Measurements from ENCODE around the gene ITGB5. TPM values are rescaled to one million over a fixed set of nuclear protein-coding genes. Genes with fewer than 3 reads are reported as not detected.
"Not testable (repeated sequence)": the region's sequence is repeated elsewhere in the genome, so short reads cannot be mapped to it uniquely, and the experiment has no call there.

Gene ITGB5
- total RNA-seq, 1 experiment from 2014 or later = 85.3 TPM

DNA sequence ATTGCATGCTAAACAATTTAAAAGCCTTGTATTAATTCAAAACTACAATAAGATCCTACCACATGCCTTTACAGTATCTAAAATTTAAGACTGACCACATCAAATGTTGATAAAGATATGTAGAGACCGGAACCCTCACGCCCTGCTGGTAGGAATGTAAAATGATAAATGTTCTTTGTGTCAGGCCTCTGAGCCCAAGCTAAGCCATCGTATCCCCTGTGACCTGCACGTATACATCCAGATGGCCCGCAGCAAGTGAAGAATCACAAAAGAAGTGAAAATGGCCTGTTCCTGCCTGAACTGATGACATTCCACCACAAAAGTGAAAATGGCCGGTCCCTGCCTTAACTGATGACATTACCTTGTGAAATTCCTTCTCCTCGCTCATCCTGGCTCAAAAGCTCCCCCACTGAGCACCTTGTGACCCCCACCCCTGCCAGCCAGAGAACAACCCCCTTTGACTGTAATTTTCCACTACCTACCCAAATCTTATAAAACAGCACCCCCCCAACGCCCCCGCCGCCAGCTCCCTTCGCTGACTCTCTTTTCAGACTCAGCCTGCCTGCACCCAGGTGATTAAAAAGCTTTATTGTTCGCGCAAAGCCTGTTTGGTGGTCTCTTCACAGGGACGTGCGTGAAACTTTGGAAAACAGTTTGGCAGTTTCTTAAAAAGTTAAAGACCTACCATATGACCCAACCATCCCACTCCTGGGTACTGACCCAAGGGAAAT lies 59.5 kb downstream of the ITGB5 start:
- H3K27ac ChIP-seq; H3K27me3 ChIP-seq; H3K4me3 ChIP-seq; H3K9me3 ChIP-seq (replicated peaks); H3K4me1 ChIP-seq: not testable (repeated sequence)
- H3K36me3 ChIP-seq = peaks cover 31% of the 10 kb centered on the region
- peak in 1 of 2 experiments; percentile 26 for DNase-seq

DNA sequence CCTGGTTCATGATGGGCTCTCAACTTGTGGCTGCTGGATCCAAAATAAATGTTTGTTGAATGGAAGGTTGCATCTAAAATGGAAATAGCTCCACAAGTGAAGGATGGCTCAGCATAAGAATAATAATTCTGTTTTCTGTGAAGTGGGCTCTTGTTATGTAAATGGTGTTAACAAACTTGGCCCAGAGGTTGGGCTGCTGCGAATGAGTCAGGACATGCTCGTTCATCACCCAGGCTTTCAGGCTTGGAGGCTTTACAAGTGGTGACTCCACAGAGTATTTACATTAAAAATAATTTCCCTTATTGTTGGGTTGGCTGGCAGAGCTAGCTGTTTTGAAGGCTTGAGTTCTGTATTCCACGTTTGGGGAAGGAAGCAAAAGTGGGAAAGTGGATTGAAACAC lies 60.5 kb downstream of the ITGB5 start:
- Histone ChIP-seq H3K27ac (no peak overlapping the region), H3K36me3 (peaks cover 29% of the 10 kb centered on the region), H3K9me3 (replicated peaks) (0 out of 2 replicates have a peak, but pooled peaks cover 2% of the 10 kb centered on the region), H3K4me1 (peaks cover 7% of the 10 kb centered on the region; the same call in 1 of the 2 replicates), H3K4me3 (no peak overlapping the region), H3K27me3 (no peaks in the 10 kb centered on the region)
- DNase-seq = no peak

DNA sequence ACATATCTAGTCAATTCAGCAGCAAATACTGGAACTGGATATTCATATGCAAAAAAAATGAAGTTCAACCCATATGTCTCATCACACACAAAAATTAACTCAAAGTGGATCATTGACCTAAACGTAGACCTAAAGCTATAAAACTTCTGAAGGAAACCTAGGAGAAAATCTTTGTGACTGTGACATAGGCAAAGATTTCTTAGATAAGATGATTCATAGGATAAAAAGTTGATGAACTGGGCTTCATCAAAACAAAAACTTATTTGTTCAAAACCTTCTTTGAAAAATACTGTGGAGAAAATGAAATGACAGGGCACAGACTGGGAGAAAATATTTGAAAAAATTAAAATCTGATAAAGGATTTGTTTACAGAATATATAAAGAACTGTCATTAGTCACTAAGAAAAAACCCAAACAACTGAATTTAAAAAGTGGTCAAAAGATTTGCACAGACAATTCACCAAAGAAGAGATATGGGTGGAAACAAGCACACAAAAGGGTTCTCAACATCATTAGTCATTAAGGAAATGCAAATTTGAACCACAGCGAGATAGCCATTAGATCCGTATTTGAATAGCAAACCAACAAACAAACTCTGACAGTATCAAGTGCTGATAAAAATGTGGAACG lies 62.8 kb downstream of the ITGB5 start:
- Histone ChIP-seq H3K27ac (no peak overlapping the region), H3K9me3 (replicated peaks) (0 out of 2 replicates have a peak, but pooled peaks cover 2% of the 10 kb centered on the region), H3K4me1 (peaks cover 10% of the 10 kb centered on the region), H3K4me3 (no peak overlapping the region), H3K27me3 (no peaks in the 10 kb centered on the region), H3K36me3 (peaks cover 23% of the 10 kb centered on the region)
- DNase-seq = no peak

DNA sequence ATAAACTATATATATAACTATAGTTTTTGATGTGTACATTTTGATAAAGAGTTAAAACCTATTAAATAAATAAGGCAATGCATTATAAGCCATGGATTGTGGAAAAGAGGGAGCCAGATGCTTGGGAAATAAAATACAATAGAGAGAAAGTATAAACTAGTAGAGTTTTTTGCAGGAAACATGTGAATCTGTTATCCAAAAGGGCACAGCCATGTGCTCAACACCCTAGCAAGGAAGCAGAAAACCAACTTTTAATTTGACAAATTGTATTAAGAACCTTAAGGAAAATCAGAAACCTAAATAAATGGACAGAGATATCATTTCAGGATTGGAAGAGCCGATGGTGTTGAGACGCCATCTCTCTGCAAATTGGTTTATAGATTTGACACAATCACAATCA lies 63.5 kb downstream of the ITGB5 start:
- H3K27ac ChIP-seq = no peak overlapping the region
- no peak for DNase-seq
- H3K36me3 ChIP-seq = peaks cover 23% of the 10 kb centered on the region
- H3K4me1 ChIP-seq = peaks cover 16% of the 10 kb centered on the region
- H3K9me3 ChIP-seq (replicated peaks) = 0 out of 2 replicates have a peak, but pooled peaks cover 2% of the 10 kb centered on the region
- no peaks in the 10 kb centered on the region for H3K27me3 ChIP-seq
- no peak overlapping the region for H3K4me3 ChIP-seq

DNA sequence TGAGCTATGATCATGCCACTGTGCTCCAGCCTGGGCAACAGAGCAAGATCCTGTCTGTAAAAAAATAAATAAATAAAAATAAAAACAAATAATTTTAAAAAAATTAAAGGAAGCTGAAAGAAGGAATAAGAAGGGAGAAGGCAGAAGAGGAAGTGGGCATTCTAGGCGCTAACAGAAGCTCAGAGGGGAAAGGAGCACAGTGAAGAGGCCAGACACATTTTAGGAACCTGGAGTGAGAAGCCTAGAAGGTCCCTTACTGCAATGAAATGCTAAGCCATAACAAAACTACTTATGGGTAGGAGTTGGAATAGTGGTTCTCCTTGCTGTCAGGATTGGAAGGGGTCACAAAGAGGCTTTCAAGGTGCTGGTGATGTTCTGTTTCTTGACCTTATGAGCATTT lies 64.0 kb downstream of the ITGB5 start:
- DNase-seq = no peak
- Histone ChIP-seq H3K4me1 (peaks cover 20% of the 10 kb centered on the region), H3K27me3 (no peaks in the 10 kb centered on the region), H3K36me3 (peaks cover 21% of the 10 kb centered on the region), H3K27ac (no peak overlapping the region), H3K4me3 (no peak overlapping the region), H3K9me3 (replicated peaks) (0 out of 2 replicates have a peak, but pooled peaks cover 2% of the 10 kb centered on the region)

DNA sequence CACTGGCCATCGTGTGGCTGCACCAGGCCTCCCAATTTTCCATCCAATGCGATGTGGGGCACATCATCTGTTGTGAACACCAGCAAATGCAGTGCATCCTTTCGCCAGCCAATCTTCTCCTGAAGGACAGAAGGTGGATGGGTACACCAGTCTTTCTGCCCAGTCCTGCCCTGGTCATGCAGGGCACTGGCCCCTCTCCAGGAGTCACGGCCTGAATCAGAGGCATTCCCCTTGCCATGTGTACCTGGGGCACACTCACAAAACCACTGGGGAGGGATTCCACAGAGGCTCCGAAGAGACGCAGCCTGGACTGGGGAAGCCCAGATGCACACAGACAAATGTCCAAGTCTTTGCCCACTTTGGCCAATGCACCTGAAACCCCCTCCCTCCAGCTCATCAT lies 65.8 kb downstream of the ITGB5 start:
- Histone ChIP-seq H3K36me3 (peaks cover 14% of the 10 kb centered on the region), H3K4me3 (no peak overlapping the region), H3K4me1 (peaks cover 20% of the 10 kb centered on the region), H3K27me3 (no peaks in the 10 kb centered on the region), H3K27ac (no peak overlapping the region), H3K9me3 (replicated peaks) (0 out of 2 replicates have a peak, but pooled peaks cover 2% of the 10 kb centered on the region)
- no peak for DNase-seq

DNA sequence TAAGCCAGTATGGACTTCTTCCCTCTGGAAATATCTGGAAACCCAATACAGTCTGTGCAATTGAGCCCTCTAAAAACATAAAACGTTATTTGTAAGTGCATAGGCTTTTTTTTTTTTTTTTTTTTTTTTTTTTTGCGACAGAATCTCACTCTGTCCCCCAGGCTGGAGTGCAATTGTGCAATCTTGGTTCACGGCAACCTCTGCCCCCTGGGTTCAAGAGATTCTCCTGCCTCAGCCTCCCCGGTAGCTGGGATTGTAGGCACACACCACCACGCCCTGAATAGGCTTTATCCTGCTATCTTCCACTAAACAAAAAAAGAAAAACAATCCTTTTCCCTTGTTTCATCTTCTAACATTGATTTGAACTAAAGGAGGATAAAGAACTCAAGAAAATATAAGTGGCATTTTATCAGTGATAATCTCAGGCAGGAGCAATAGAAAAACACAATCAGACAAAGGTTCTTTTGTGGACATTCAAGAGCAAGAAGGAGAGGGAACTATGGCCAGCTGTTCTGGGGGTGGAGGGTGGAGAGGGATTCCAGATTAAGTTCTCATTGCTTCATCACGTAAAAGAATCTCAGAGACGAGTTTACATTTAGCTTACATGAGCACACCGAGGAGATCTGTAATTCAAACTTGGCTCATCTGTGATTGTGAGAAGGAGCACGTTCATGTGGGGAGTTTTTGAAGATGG lies 68.6 kb downstream of the ITGB5 start:
- DNase-seq = peak; percentile 78 to 90
- H3K27me3 ChIP-seq = no peaks in the 10 kb centered on the region
- peaks cover 9% of the 10 kb centered on the region; the same call in 1 of the 2 replicates for H3K36me3 ChIP-seq
- H3K4me3 ChIP-seq = peak overlapping the region; percentile 3; the same call in 1 of the 2 replicates
- peaks cover 23% of the 10 kb centered on the region for H3K4me1 ChIP-seq
- H3K27ac ChIP-seq = peak overlapping the region; percentile 84
- no peaks in the 10 kb centered on the region for H3K9me3 ChIP-seq (replicated peaks)

DNA sequence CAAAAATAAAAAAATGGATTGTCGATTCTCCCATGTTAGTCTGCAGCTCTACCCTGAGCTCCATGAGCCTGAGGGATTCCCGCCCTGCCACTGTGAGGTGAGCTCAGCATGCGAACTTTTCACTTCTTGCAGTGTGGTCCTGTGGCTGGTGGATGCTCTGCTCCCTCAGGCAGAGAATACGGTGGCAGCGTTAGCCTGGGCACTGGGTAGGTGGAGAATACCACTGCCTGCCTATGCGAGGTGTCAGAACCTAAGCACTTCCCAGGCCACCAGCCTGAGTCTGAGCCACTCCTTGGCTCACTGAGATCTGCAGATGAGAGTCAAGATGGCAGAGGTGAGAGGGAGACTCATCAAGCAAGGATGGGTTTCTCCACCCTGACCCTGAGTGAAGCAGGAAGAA lies 70.1 kb downstream of the ITGB5 start:
- Histone ChIP-seq H3K4me3 (no peak overlapping the region), H3K36me3 (peaks cover 7% of the 10 kb centered on the region; the same call in 1 of the 2 replicates), H3K4me1 (peaks cover 36% of the 10 kb centered on the region), H3K9me3 (replicated peaks) (no peaks in the 10 kb centered on the region), H3K27ac (no peak overlapping the region), H3K27me3 (no peaks in the 10 kb centered on the region)
- no peak for DNase-seq

DNA sequence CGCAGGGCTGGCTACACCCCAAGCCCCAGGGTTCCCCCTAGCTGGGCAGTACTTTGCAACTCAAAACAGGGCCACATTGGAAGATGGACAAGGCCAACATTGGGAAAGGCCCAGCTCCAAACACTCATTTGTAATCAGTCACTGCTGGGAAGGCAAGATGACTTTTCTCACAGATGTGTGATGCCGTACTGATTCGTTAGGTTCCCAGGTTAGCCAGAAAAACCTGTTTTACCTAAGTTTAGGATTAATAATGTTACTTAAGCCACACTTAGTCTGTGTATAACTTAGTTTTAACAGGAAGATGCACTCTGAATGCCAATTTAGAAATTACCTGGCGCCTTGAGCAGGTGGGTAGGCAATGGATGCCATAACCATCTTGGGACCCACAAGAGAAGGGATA lies 71.0 kb downstream of the ITGB5 start:
- H3K4me3 ChIP-seq = no peak overlapping the region
- H3K36me3 ChIP-seq = peaks cover 7% of the 10 kb centered on the region; the same call in 1 of the 2 replicates
- H3K27me3 ChIP-seq = no peaks in the 10 kb centered on the region
- H3K4me1 ChIP-seq = peaks cover 43% of the 10 kb centered on the region
- no peak overlapping the region for H3K27ac ChIP-seq
- no peak for DNase-seq
- H3K9me3 ChIP-seq (replicated peaks) = no peaks in the 10 kb centered on the region

DNA sequence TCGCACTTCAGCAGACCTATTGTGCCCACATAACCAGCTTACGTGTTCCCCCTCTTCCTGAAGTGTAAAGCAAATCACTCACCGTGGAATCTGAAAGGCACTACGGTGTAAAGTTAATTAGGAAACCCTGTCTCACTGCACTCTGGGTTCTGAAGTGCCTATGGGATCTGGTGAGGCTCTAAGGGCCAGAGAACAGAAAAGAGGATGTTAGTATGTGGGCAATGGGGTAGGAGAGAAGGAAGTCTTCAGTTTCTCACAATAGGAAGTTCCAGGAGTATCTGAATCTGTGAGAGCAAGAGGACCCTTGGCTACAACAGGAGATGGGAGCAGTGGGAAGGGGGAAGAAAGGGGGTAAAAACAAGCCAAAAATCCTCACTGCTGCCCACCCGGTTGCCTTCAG lies 71.4 kb downstream of the ITGB5 start:
- Histone ChIP-seq H3K36me3 (peaks cover 7% of the 10 kb centered on the region; the same call in 1 of the 2 replicates), H3K4me3 (no peak overlapping the region), H3K9me3 (replicated peaks) (no peaks in the 10 kb centered on the region), H3K27ac (no peak overlapping the region), H3K4me1 (peaks cover 43% of the 10 kb centered on the region), H3K27me3 (no peaks in the 10 kb centered on the region)
- no peak for DNase-seq

DNA sequence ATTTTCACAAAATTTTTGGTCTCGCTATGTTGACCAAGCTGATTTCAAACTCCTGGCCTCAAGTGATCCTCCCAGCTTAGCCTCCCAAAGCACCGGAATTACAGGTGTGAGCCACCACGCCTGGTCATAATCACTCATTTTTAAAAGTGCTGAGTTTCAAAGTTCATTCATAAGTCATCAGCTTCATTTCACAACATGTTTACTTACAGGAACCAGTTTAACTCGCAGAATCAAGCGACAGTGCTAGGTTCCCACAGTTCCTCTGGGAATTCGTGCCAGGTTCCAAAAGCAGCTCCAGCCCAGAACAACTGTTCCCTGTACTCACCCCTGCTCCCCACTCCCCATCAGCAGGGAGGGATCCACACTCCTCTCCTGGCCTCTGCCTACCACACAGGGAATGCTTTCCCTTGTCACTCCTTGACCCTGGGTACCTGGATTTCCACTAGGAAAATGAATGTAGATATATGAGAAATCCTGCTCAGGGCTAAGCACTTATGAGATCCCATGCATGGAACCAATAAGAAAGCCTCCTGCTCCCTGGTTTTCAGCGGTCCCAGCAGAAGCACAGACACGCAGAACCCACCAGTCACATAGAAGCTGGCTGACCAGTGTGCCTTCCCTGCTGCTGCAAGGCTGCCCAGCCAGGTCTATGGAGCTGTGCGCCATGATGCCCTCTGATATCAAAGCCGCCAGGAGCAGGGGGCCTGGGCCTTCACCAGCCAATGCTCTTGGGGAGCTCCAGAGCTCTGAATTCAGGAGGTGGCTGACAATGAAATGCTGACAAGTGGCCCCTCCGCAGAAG lies 72.3 kb downstream of the ITGB5 start:
- peaks cover 43% of the 10 kb centered on the region for H3K4me1 ChIP-seq
- H3K27ac ChIP-seq = no peak overlapping the region
- no peaks in the 10 kb centered on the region for H3K9me3 ChIP-seq (replicated peaks)
- DNase-seq = no peak
- H3K27me3 ChIP-seq = no peaks in the 10 kb centered on the region
- H3K4me3 ChIP-seq = no peak overlapping the region
- peaks cover 5% of the 10 kb centered on the region; the same call in 1 of the 2 replicates for H3K36me3 ChIP-seq

DNA sequence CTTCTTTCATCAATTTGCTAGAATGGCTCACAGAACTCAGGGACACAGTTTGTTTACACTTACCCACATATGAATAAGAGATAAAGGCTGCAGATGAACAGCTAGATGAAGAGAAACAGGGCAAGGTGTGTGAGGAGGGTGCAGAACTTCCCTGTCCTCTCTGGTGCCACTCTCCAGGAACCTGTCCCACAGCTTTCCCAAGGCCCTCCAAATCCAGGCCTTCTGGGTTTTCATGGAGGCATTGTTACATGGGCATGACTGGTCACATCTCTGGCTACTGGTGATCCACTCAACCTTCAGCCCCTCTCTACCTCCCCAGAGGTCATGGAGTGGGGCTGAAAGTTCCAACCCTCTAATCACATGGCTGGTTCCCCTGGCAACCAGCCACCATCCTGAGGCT lies 73.6 kb downstream of the ITGB5 start:
- Histone ChIP-seq H3K27ac (peak overlapping the region; percentile 78; the same call in 1 of the 2 replicates), H3K4me1 (peaks cover 32% of the 10 kb centered on the region), H3K4me3 (no peak overlapping the region), H3K27me3 (no peaks in the 10 kb centered on the region), H3K9me3 (replicated peaks) (no peaks in the 10 kb centered on the region), H3K36me3 (peaks cover 8% of the 10 kb centered on the region; the same call in 1 of the 2 replicates)
- DNase-seq = no peak

DNA sequence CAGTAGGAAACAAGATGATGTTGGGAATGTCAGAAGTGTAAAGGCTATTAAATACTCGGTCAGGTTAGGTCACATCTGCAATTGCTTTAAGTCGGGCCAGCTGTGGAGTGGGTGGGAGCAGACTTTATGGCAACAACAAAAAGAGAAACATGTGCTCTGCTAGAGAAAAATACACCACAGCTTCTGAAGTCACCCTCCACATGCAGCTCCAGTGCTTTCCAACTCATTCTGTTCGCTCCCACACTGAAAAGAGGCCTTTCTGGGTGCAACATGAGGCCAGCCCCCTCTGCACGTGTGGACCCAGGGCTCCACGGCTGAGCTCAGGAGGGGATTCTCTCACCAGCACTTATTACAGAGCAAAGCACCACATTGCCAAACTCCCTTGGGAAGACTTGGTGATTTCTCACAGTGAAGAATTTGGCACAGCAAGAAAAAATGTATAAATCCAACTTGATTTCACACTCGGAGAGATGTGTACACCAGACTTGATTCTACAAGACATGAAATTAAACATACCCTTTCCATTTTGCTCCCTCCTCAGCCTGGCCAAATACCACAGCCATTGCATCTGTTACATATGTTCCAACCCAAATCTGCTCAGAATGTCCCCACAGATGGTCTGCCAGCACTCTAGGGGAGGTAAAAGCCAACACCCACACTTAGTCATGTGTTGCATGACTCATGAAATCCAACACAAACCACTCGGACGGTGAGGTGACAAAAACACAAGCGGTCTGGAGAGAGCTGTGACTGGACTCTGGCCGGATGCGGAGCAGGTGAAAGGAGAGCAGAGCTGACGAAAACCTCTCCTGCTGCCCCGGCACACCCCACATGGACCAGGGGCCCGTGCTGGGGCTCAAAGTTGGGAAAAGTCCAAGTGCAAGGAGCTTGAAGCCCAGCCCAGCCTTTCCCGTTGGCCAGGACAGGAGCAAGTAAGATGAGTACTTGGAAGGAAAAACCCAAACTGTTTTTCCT lies 74.6 kb downstream of the ITGB5 start:
- H3K27me3 ChIP-seq = no peaks in the 10 kb centered on the region
- peak; percentile 84 to 91 for DNase-seq
- peak overlapping the region; percentile 78 for H3K27ac ChIP-seq
- H3K9me3 ChIP-seq (replicated peaks) = no peaks in the 10 kb centered on the region
- no peak overlapping the region for H3K4me3 ChIP-seq
- H3K36me3 ChIP-seq = peaks cover 9% of the 10 kb centered on the region; the same call in 1 of the 2 replicates
- peaks cover 23% of the 10 kb centered on the region for H3K4me1 ChIP-seq

All from SJCRH30 (cell line).